Measurements from ENCODE around the gene STUB1.

The STUB1 gene

GRCh38 chr16:679814-680624 is at the start of gene STUB1:
Gene STUB1, plus strand, starts transcription at chr16:680410. Its CDS starts 116 bp downstream, at chr16:680526.
- DNase-seq: peak; percentile 66 to 82

DNA sequence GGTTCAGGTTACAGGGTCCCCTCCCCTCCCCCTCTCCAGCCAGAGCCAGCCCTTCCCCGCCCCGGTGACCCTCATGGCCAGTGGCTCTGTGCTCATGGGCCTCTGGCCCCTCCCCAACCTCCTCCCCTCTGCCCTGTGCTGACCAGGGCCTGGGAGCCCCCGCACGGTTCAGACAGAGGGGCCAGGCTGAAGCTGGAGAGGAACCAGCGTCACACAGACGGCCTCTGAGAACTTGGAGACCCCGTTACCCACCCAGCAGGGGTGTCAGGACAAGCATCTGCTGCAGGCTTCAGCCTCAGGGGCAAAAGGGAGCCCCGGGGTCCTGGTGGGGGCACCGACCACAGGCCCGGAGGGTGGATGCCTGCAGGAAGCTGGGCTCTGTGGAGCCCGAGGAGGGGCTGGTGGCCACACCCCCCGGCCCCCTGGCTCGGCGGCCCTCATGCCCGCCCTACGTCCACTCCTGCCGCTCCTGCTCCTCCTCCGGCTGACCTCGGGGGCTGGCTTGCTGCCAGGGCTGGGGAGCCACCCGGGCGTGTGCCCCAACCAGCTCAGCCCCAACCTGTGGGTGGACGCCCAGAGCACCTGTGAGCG is 49.3 kb upstream of the STUB1 start, which contains the start of gene WFIKKN1:
TSS of gene WFIKKN1 (plus strand) at position 171 of the 591 bp plus-strand sequence. CDS start at position 440, 269 bp downstream.
- no peak for DNase-seq

DNA sequence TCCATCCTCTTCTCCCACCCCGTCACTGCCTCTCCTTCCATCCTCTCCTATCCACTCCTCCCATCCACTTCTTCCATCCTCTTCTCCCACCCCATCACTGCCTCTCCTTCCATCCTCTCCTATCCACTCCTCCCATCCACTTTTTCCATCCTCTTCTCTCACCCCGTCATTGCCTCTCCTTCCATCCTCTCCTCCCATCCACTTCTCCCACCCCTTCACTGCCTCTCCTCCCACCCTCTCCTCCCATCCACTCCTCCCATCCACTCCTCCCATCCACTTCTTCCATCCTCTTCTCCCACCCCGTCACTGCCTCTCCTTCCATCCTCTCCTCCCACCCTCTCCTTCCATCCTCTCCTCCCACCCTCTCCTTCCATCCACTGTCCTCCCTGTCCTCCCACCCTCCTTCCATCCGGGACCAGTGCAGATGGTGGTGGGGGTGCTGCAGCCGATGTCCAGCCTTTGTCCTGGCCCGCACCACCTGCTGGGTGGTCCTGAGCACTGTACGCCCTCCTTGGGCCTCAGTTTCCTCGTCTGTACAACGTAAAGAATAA is 48.3 kb upstream of the STUB1 start:
- DNase-seq: no peak

GRCh38 chr16:632486-633335 is 47.5 kb upstream of the STUB1 start:
- DNase-seq: no peak

- no peak for DNase-seq
Observed at GRCh38 chr16:633336-634050, 46.7 kb upstream of the STUB1 start.

DNA sequence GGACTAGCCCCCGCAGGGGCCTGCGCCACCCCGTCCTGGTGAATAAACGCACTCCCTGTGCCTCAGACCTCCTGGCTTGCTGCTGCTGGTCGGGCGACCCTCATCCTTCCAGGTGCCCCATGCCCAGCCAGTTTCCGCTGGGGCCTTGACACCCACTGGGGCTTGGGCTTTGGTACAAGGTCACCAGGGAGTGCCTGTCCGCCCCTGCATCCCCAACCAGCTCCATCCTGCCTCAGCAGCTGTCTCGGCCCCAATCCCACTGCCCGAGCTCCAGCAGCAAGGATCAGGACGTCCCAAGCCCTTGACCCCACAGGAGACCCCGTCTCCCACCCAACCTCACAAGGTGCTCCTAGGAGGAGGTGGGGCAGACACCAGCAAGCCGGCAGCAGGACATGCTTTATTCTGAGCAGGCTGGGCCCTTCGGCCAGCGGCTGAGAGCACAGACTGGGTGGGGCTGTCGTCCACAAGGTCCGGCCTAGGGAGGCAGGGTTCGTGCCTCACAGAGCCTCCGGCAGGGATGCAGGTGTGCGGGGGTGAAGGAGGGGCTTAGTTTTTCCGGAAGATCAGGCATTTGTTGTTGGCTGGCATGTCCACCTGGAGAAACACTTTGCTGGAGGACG is 46.0 kb upstream of the STUB1 start:
- no peak for DNase-seq

GRCh38 chr16:634996-635395 is 45.2 kb upstream of the STUB1 start:
- DNase-seq: no peak

DNA sequence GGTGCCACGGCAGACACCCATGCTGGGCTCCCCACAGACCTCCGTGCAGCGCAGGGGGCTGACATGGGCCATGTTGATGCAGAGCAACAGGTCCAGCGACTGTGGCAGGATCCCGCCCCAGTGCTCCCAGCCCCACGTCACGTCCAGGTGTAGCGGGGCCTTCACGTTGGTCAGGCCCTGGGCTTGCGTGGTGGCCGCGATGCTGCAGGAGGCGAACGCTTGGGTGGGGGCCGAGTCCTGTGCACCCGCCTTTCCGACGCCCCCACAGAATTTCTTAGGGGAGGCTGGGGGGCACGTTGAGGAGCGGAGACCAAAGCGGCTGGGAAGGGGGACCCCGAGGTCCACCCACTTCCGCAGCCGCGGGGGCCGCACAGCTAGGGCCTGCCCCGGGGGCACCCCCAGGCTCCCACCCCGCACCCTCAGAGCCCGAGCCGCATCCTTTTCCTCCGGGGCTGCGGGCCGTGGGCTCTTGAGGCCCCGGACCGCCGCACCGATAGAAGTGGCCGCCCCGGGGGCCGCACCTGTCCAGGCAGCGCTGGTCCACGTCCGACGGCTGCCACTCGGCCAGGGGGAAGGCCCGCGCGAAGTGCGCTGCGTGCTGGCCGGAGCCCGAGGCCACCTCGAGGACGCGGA is 44.5 kb upstream of the STUB1 start:
- DNase-seq: no peak

- DNase-seq: peak; percentile 75 to 94
Observed at GRCh38 chr16:636206-637080, 43.8 kb upstream of the STUB1 start, which contains the start of gene METTL26. Gene METTL26, minus strand, starts transcription at chr16:636305. Its CDS starts 15 bp downstream, at chr16:636290.

- DNase-seq: no peak
Observed at GRCh38 chr16:637081-638018, 42.9 kb upstream of the STUB1 start.

DNA sequence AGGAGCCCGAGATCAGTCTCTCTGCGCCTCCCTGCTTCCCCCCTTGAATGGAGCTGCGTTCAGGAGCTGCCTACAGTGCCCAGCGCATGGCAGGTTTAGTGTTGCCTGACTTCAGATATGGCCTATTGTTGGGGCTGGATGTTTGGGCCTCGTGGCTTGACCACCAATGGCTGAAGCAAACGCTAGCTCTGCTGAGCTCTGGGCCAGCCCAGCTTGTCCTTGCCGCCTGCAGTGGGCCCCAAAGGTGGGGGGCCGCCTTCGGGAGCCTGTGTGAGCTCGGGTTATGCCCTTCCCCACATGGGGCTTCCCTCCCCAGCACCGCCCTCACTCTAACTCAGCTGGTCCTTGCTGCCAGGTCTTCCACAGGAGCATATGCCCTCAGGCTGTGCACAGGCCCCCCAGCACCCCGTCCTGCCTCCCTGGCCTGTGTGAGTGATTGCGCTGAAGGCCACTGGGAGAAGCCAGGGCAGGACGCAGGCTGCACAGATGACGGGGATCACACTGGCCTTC is 42.1 kb upstream of the STUB1 start:
- DNase-seq: no peak

GRCh38 chr16:638836-639235 is 41.4 kb upstream of the STUB1 start:
- DNase-seq: no peak

GRCh38 chr16:640614-641013 is 39.6 kb upstream of the STUB1 start:
- no peak for DNase-seq

DNA sequence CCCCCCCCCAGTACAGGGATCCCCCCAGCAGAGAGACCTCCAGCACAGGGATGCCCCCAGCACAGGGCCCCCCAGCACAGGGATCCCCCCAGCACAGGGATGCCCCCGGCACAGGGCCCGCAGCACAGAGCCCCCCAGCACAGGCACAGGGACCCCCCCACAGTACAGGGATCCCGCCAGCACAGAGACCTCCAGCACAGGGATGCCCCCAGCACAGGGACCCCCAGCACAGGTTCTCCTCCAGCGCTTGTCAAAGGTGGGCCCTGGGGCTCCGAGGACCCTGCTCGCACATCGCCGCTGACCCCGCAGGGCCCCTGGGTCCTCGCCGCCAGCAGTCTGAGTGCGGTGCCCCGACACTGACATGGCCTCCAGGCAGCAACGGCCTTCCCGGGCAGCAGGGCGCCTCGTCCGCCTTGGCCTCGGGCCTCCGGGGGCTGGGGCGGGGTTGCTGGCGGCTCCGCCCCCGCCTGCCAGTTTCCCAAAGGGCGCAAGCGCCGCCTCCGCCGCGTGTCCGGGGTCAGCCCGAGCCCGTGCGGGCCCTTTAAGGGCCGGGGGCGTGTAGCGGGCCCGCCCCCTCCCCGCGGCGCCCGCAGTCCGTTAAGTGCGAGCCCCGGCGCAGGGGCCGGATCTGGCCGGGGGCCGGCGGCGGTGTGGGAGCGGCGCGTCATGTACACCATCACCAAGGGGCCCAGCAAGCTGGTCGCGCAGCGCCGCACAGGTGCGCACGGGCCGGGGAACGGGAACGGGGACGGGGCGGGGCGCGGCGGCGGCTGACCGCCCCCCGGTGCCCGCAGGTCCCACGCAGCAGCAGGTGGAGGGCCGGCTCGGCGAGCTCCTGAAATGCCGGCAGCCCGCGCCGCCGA is 38.7 kb upstream of the STUB1 start, which contains the start of gene MCRIP2:
TSS of gene MCRIP2 (plus strand) at position 503 of the 863 bp plus-strand sequence. CDS start at position 667, 164 bp downstream.
- peak in 1 of 2 donors; percentile 38 for DNase-seq

DNA sequence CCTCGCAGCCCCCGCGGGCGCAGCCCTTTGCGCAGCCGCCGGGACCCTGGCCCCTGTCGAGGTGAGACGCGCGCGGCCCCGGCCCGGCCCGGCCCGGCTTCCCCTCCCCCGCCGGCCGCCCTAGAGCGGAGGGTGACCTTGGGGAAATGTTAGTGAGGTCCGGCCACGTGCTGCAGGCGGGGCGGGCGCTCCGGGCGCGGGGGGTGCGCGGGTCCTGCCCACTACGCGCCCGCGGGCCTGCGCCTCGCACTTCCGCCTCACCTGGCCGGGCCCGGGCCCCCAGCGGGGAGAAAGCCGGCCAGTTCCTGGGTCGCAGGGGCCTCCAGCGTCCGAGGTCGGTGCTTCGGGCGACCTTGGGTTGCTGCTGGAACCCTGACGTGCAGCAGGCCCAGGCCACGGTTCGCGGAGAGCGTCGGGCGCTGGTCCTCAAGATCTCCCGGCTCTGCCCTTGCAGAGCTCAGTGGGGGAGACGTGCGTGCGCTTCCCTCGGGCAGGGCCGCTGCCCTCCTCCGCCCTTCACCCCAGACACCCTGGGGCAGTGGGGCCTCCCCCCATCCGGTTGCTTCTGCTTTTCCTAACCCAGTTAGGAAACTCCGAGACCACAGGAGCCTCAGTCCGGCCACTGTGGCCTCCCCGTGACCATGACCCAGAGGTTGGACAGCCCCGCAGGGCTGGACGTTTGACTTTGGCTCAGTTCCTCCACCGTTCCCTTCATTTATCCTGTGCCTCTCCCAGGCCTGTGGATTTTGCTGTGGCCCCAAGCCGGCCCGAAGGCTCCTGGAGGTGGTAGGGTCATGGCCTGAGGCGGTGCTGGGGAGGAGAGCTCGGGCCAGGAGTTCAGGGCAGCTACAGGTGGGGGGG is 37.8 kb upstream of the STUB1 start:
- peak in 1 of 2 donors; percentile 24 for DNase-seq

- DNase-seq: no peak
Observed at GRCh38 chr16:643050-643368, 37.2 kb upstream of the STUB1 start.

DNA sequence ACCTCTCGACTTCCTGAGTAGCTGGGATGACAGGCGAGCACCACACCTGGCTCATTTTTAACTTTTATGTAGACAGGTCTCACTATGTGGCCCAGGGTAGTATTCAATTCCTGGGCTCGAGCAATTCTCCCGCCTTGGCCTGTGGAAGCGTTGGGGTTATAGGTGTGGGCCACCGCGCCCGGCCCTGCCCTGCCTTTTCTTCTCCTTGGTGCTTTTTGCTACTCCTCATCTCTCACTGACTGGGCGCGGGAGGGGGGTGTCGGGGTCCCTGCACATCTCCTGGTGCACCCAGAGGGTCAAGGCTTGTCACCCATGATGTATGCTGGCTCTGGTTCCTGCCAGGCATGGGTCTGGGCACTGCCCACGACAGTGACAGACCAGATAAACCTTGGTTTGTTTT is 35.7 kb upstream of the STUB1 start:
- no peak for DNase-seq

All from bone marrow (tissue), 2 donors.